Caco-2 (cell line): ENCODE results near the gene ACTR10. TPM values are rescaled to one million over a fixed set of nuclear protein-coding genes. Genes with fewer than 3 reads are reported as not detected.

Source experiments
- BruUV-seq: library from RNA; stranded (reverse); fragments of 400-500 nt; replicated peaks from 2 replicates; lab custom pipeline; 2021; lab: Mats Ljungman, UMichigan
- CTCF ChIA-PET: fragments of 300-600 bp; sonication (Branson Sonifier 250); formaldehyde crosslinking; loops from one replicate; lab custom pipeline; 2022; ENCODE audit warnings: antibody characterized with exemption; lab: Charles Lee
- POLR2A ChIA-PET: fragments of 300-600 bp; sonication (Branson Sonifier 250); formaldehyde crosslinking; loops from one replicate; lab custom pipeline; 2022; ENCODE audit warnings: antibody characterized with exemption; lab: Charles Lee
- DNase-seq, 2 experiments: peaks; one replicate each; pipeline versions ENCODE4 v3.0.0 to v3.0.0-alpha.2; 2020 to 2022
- H3K27me3 ChIP-seq: replicated peaks from 2 replicates; pipeline ENCODE4 v1.6.0; 2011; ENCODE audit warnings: low read length; ENCODE audit not compliant: control insufficient read depth, insufficient read depth
- H3K36me3 ChIP-seq: 2 replicates; pipeline ENCODE4 v1.5.1; 2011; ENCODE audit warnings: low read length; ENCODE audit not compliant: control insufficient read depth, insufficient read depth
- H3K4me1 ChIP-seq: fragments of 250-450 bp; sonication (Bioruptor Pico); 2 replicates; pipeline ENCODE4 v1.5.1; 2020; ENCODE audit warnings: mild to moderate bottlenecking
- H3K4me3 ChIP-seq: 2 replicates; pipeline ENCODE4 v1.5.1; 2011; ENCODE audit warnings: low read depth, mild to moderate bottlenecking, control low read depth, low read length
- H3K9me3 ChIP-seq: fragments of 250-450 bp; sonication (Bioruptor Pico); 2 replicates; pipeline ENCODE4 v1.5.1; 2020; ENCODE audit warnings: mild to moderate bottlenecking, moderate library complexity
- H3K27ac Mint-ChIP-seq: one replicate; pipeline ENCODE4 v1.8.0; 2022; ENCODE audit warnings: mixed read lengths; ENCODE audit not compliant: unreplicated experiment
- H3K27me3 Mint-ChIP-seq: one replicate; pipeline ENCODE4 v1.8.0; 2022; ENCODE audit warnings: mixed read lengths; ENCODE audit not compliant: insufficient read depth, unreplicated experiment
- H3K36me3 Mint-ChIP-seq: one replicate; pipeline ENCODE4 v1.8.0; 2022; ENCODE audit warnings: mild to moderate bottlenecking, mixed read lengths; ENCODE audit not compliant: insufficient read depth, unreplicated experiment
- H3K4me1 Mint-ChIP-seq: one replicate; pipeline ENCODE4 v1.8.0; 2022; ENCODE audit warnings: low read depth, mixed read lengths; ENCODE audit not compliant: unreplicated experiment
- H3K4me3 Mint-ChIP-seq: one replicate; pipeline ENCODE4 v1.8.0; 2022; ENCODE audit warnings: mild to moderate bottlenecking, moderate library complexity, mixed read lengths; ENCODE audit not compliant: unreplicated experiment
- H3K9me3 Mint-ChIP-seq: one replicate; pipeline ENCODE4 v1.8.0; 2022; ENCODE audit warnings: mixed read lengths; ENCODE audit not compliant: unreplicated experiment
- CTCF ChIP-seq, 2 experiments: fragments of 200-600 bp in 1 of 2; IDR thresholded peaks; 1 replicate in 1 of 2; 2 replicates in 1 of 2; pipeline versions ENCODE4 v1.5.1 to v1.8.0; 2011 to 2022; ENCODE audit warnings: antibody characterized with exemption in 1 of 2, control low read depth in 1 of 2, inconsistent platforms in 1 of 2, low read depth in 1 of 2, low read length in 1 of 2, mild to moderate bottlenecking in 1 of 2, moderate library complexity in 1 of 2; ENCODE audit not compliant: insufficient read depth in 1 of 2, severe bottlenecking in 1 of 2, unreplicated experiment in 1 of 2
- intact Hi-C: fragments of 100-400 bp; cut with micrococcal nuclease; formaldehyde crosslinking; loops from one replicate; pipeline ENCODE4 v1.10.0; 2022; ENCODE audit not compliant: unreplicated experiment
- total RNA-seq: library from RNA; stranded (reverse); gene quantifications from 2 replicates; pipeline ENCODE4 v1.2.3, GENCODE V29; 2022

ACTR10 gene
- total RNA-seq, 1 experiment from 2014 or later = 49.0 TPM

GRCh38 chr14:58191763-58192601, 8.0 kb upstream of the ACTR10 start:
- Histone ChIP-seq H3K9me3 (no peaks in the 10 kb centered on the region), H3K27me3 (no peaks in the 10 kb centered on the region), H3K4me3 (no peak overlapping the region), H3K36me3 (no peaks in the 10 kb centered on the region), H3K4me1 (peaks cover 8% of the 10 kb centered on the region; the same call in 1 of the 2 replicates)
- H3K4me1 Mint-ChIP-seq = no peaks in the 10 kb centered on the region
- POLR2A ChIA-PET = no interaction called here
- intact Hi-C loops = no loop called here
- TF ChIP-seq CTCF (IDR thresholded peaks at IDR 0.05; ENCODE audit: insufficient read depth in 1 of 2, low read depth in 1 of 2, low read length in 1 of 2, severe bottlenecking in 1 of 2, unreplicated experiment in 1 of 2) = no peak
- no peaks in the 10 kb centered on the region for H3K36me3 Mint-ChIP-seq
- CTCF ChIA-PET = no interaction called here
- no peak for DNase-seq
- H3K9me3 Mint-ChIP-seq = no peaks in the 10 kb centered on the region
- no peak overlapping the region for H3K27ac Mint-ChIP-seq
- no peaks in the 10 kb centered on the region for H3K27me3 Mint-ChIP-seq
- no TSS peak for BruUV-seq
- H3K4me3 Mint-ChIP-seq = no peak overlapping the region

- ChIA-PET POLR2A (no interaction called here), CTCF (no interaction called here)
- H3K4me1 Mint-ChIP-seq = peaks cover 5% of the 10 kb centered on the region
- BruUV-seq = no TSS peak
- Histone ChIP-seq H3K27me3 (no peaks in the 10 kb centered on the region), H3K4me1 (peaks cover 8% of the 10 kb centered on the region; the same call in 1 of the 2 replicates), H3K36me3 (no peaks in the 10 kb centered on the region), H3K4me3 (no peak overlapping the region), H3K9me3 (no peaks in the 10 kb centered on the region)
- intact Hi-C loops = no loop called here
- H3K27ac Mint-ChIP-seq = no peak overlapping the region
- H3K27me3 Mint-ChIP-seq = no peaks in the 10 kb centered on the region
- TF ChIP-seq CTCF (IDR thresholded peaks at IDR 0.05; ENCODE audit: insufficient read depth in 1 of 2, low read depth in 1 of 2, low read length in 1 of 2, severe bottlenecking in 1 of 2, unreplicated experiment in 1 of 2) = no peak
- H3K36me3 Mint-ChIP-seq = no peaks in the 10 kb centered on the region
- no peak overlapping the region for H3K4me3 Mint-ChIP-seq
- no peak for DNase-seq
- no peaks in the 10 kb centered on the region for H3K9me3 Mint-ChIP-seq
These were observed 6.4 kb upstream of the ACTR10 start for GRCh38 chr14:58193542-58193941.

- TF ChIP-seq CTCF (IDR thresholded peaks at IDR 0.05; ENCODE audit: insufficient read depth in 1 of 2, low read depth in 1 of 2, low read length in 1 of 2, severe bottlenecking in 1 of 2, unreplicated experiment in 1 of 2) = no peak
- H3K27ac Mint-ChIP-seq = no peak overlapping the region
- no peaks in the 10 kb centered on the region for H3K9me3 ChIP-seq
- H3K4me1 Mint-ChIP-seq = peaks cover 8% of the 10 kb centered on the region
- intact Hi-C loops = no loop called here
- CTCF ChIA-PET = no interaction called here
- BruUV-seq = no TSS peak
- no peak overlapping the region for H3K4me3 ChIP-seq
- no peaks in the 10 kb centered on the region for H3K36me3 ChIP-seq
- no peaks in the 10 kb centered on the region for H3K27me3 Mint-ChIP-seq
- no peak overlapping the region for H3K4me3 Mint-ChIP-seq
- no peaks in the 10 kb centered on the region for H3K9me3 Mint-ChIP-seq
- POLR2A ChIA-PET = no interaction called here
- H3K4me1 ChIP-seq = peaks cover 8% of the 10 kb centered on the region; the same call in 1 of the 2 replicates
- H3K27me3 ChIP-seq = no peaks in the 10 kb centered on the region
- H3K36me3 Mint-ChIP-seq = no peaks in the 10 kb centered on the region
- DNase-seq = no peak
These were observed 3.8 kb upstream of the ACTR10 start for GRCh38 chr14:58196198-58196597.
